WERI-Rb-1 (cell line): ENCODE data around the gene ARID1B.

Experiments used
- DNase-seq: peaks from one replicate; pipeline ENCODE4 v3.0.0-alpha.2; 2020
- H3K27ac ChIP-seq: fragments of 250-450 bp; sonication (Bioruptor Pico); 2 replicates; pipeline ENCODE4 v1.5.1; 2020; ENCODE audit warnings: mild to moderate bottlenecking, moderate library complexity
- H3K27me3 ChIP-seq: fragments of 250-450 bp; sonication (Bioruptor Pico); 2 replicates; pipeline ENCODE4 v1.5.1; 2021; ENCODE audit warnings: mild to moderate bottlenecking, low read depth, moderate library complexity; ENCODE audit not compliant: insufficient read depth, severe bottlenecking
- H3K36me3 ChIP-seq: fragments of 250-450 bp; sonication (Bioruptor Pico); 2 replicates; pipeline ENCODE4 v1.5.1; 2020; ENCODE audit warnings: mild to moderate bottlenecking, moderate library complexity
- H3K4me3 ChIP-seq: 2 replicates; pipeline ENCODE4 v1.5.1; 2011; ENCODE audit warnings: low read depth, mild to moderate bottlenecking, control low read depth, low read length
- H3K9me3 ChIP-seq: fragments of 250-450 bp; sonication (Bioruptor Pico); 2 replicates; pipeline ENCODE4 v1.5.1; 2021; ENCODE audit warnings: mild to moderate bottlenecking, moderate library complexity; ENCODE audit not compliant: severe bottlenecking
- TF ChIP-seq, protein P1 (sequence below): IDR thresholded peaks from 2 replicates; pipeline ENCODE4 v1.5.1; 2011; ENCODE audit warnings: low read depth, mild to moderate bottlenecking, control low read depth, inconsistent platforms, low read length

Gene ARID1B

DNA sequence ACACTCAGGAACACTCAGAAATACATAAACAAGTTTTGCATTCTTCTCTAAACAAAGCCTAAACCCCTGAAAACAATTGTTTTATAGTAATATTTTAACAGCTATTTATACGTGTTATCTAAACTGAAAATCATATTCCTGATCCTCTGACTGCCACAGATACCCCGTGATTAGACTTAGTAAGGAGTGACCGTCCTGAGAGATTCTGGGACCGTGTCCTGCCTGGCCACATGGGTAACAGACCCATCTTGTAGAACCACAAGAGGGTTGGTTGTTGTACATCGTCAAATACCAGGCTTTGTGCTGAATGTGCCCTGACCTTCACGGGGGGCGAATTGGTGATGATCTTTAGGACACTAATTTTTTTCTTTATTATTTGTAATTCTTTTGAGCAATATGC, 331.7 kb downstream of the ARID1B start:
- H3K4me3 ChIP-seq: no peak overlapping the region
- H3K36me3 ChIP-seq: peaks cover 13% of the 10 kb centered on the region
- DNase-seq: no peak
- H3K9me3 ChIP-seq: no peaks in the 10 kb centered on the region
- no peak overlapping the region for H3K27ac ChIP-seq
- no peaks in the 10 kb centered on the region for H3K27me3 ChIP-seq
- TF ChIP-seq, protein P1, sequence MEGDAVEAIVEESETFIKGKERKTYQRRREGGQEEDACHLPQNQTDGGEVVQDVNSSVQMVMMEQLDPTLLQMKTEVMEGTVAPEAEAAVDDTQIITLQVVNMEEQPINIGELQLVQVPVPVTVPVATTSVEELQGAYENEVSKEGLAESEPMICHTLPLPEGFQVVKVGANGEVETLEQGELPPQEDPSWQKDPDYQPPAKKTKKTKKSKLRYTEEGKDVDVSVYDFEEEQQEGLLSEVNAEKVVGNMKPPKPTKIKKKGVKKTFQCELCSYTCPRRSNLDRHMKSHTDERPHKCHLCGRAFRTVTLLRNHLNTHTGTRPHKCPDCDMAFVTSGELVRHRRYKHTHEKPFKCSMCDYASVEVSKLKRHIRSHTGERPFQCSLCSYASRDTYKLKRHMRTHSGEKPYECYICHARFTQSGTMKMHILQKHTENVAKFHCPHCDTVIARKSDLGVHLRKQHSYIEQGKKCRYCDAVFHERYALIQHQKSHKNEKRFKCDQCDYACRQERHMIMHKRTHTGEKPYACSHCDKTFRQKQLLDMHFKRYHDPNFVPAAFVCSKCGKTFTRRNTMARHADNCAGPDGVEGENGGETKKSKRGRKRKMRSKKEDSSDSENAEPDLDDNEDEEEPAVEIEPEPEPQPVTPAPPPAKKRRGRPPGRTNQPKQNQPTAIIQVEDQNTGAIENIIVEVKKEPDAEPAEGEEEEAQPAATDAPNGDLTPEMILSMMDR: no peak

DNA sequence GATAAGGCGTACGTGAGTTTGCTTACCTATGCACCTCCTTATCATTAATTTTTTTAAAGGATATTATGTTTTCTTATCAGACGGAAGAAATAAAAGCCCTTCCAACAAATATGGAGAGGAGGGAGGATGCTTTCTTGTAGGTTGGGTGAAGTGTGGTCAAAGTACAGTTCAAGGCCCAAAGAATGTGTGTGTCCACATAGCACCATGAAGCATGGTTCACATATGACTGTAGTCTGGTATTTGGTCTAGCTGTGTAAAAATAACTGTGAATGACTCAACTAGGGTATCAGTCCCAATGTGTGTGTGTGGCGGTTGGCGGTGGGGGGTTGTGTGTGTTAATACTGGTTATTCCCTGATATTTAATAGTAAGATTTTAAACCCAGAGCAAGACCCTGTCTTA, 333.4 kb downstream of the ARID1B start:
- TF ChIP-seq, protein P1: no peak
- Histone ChIP-seq H3K4me3 (no peak overlapping the region), H3K9me3 (no peaks in the 10 kb centered on the region), H3K27ac (no peak overlapping the region), H3K27me3 (no peaks in the 10 kb centered on the region), H3K36me3 (peaks cover 15% of the 10 kb centered on the region; the same call in 1 of the 2 replicates)
- no peak for DNase-seq

DNA sequence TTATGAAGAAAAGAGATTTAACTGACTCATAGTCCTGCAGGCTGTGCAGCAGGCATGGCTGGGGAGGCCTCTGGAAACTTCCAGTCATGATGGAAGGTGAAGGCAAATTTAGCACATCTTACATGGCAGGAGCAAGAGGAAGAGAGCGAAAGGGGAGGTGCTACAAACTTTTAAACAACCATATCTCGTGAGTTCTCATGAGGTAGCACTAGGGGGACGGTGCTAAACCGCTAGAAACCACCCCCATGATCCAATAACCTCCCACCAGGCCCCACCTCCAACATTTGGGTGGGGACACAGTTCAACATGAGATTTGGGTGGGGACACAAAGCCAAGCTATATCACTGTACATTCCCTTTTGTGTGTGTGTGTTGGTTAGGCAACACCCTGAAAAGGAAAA, 336.2 kb downstream of the ARID1B start:
- no peak for DNase-seq

DNA sequence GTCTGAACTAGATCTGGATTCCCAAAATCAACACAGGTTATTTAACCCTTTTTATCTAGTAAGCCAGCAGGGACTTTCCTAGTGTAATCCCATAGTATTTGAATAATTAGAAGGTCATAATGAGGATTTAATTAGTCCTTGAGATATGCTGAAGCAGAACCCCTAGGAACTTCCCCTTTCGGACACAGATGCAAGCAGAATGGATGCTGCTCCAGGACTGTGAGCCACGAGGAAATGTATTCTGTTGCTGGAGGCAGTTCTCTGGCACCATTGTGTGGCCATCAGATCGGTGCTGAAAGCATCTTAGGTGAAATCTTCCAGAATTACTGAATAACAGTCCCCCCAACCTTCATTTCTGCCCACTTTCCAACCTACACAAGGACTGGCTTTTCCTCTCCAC, 339.2 kb downstream of the ARID1B start:
- Histone ChIP-seq H3K9me3 (no peaks in the 10 kb centered on the region), H3K4me3 (no peak overlapping the region), H3K27me3 (no peaks in the 10 kb centered on the region), H3K36me3 (peaks cover 9% of the 10 kb centered on the region; the same call in 1 of the 2 replicates), H3K27ac (no peak overlapping the region)
- TF ChIP-seq, protein P1: no peak
- DNase-seq: no peak

More for the DNA sequence above, 336.2 kb downstream of the ARID1B start:
- TF ChIP-seq, protein P1: no peak
- peaks cover 15% of the 10 kb centered on the region; the same call in 1 of the 2 replicates for H3K36me3 ChIP-seq
- H3K27ac ChIP-seq: no peak overlapping the region
- H3K4me3 ChIP-seq: no peak overlapping the region
- H3K27me3 ChIP-seq: no peaks in the 10 kb centered on the region
- H3K9me3 ChIP-seq: no peaks in the 10 kb centered on the region

DNA sequence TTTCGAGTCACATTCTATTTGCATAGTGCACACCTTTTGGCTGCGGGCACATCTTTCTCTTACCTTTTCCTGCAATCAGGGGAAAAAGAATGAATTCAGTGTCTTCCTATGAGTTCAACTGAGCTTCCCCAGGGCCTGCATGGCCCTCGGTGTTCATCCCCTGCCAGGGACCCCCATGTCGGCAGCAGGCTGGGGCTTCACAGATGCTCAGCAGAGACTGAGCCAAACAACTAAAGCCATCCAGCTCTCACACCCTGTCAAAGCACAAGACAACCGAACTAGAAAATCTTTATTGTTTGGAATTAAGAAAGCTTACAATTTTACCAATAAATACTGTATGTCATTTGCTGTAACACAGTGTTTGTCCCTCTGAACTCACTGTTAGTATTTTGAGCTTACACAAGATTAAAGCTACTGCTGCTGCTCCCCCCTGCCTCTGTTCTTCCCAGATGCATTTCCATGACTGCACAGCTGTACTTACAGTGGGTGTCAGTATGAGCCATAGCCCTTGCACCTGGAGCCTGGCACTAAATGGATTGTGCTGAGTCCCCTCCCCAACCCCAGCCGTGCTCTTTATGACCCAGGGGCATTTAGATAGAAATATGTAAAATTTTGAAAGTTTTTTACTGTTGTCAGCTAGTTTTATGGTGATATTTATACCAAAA, 340.4 kb downstream of the ARID1B start:
- H3K36me3 ChIP-seq: peaks cover 9% of the 10 kb centered on the region; the same call in 1 of the 2 replicates
- H3K27ac ChIP-seq: no peak overlapping the region
- no peak overlapping the region for H3K4me3 ChIP-seq
- H3K9me3 ChIP-seq: no peaks in the 10 kb centered on the region
- DNase-seq: no peak
- TF ChIP-seq, protein P1: no peak
- no peaks in the 10 kb centered on the region for H3K27me3 ChIP-seq
